A673 (cell line): ENCODE measurements around the gene TLR9. TPM values are rescaled to one million over a fixed set of nuclear protein-coding genes. Genes with fewer than 3 reads are reported as not detected.

Source experiments
- BruUV-seq: library from RNA; stranded (reverse); fragments of 400-500 nt; replicated peaks from 2 replicates; lab custom pipeline; 2021; lab: Mats Ljungman, UMichigan
- CTCF ChIA-PET: fragments of 300-600 bp; sonication (Branson Sonifier 250); formaldehyde crosslinking; loops from one replicate; lab custom pipeline; 2022; ENCODE audit warnings: antibody characterized with exemption; lab: Charles Lee
- POLR2A ChIA-PET: fragments of 300-600 bp; sonication (Branson Sonifier 250); formaldehyde crosslinking; loops from one replicate; lab custom pipeline; 2022; ENCODE audit warnings: antibody characterized with exemption; ENCODE audit not compliant: low non-redundant PET; lab: Charles Lee
- DNase-seq: peaks from one replicate; pipeline ENCODE4 v3.0.0-alpha.2; 2015; ENCODE audit warnings: low spot score
- H3K27ac ChIP-seq: fragments of 200-600 bp; sonication (generic); 2 replicates; pipeline ENCODE4 v1.5.1; 2016; ENCODE audit warnings: mixed run types, low read depth, mild to moderate bottlenecking, mixed read lengths, antibody characterized with exemption, low read length; ENCODE audit not compliant: poor library complexity, severe bottlenecking
- H3K27me3 ChIP-seq: fragments of 200-600 bp; sonication (generic); replicated peaks from 2 replicates; pipeline ENCODE4 v1.6.1; 2017; ENCODE audit warnings: mixed run types, low read depth, mild to moderate bottlenecking, mixed read lengths, antibody characterized with exemption, low read length; ENCODE audit not compliant: insufficient read depth, poor library complexity
- H3K36me3 ChIP-seq: fragments of 200-600 bp; sonication (generic); 2 replicates; pipeline ENCODE4 v1.6.1; 2016; ENCODE audit warnings: mixed run types, mild to moderate bottlenecking, mixed read lengths, antibody characterized with exemption, low read length; ENCODE audit not compliant: insufficient read depth, poor library complexity, severe bottlenecking
- H3K4me1 ChIP-seq: fragments of 200-600 bp; sonication (generic); 2 replicates; pipeline ENCODE4 v1.6.1; 2017; ENCODE audit warnings: mixed run types, mild to moderate bottlenecking, mixed read lengths, antibody characterized with exemption, low read length; ENCODE audit not compliant: insufficient read depth, poor library complexity, severe bottlenecking
- H3K4me3 ChIP-seq: fragments of 200-600 bp; sonication (generic); 2 replicates; pipeline ENCODE4 v1.5.1; 2016; ENCODE audit warnings: low read depth, mixed run types, mild to moderate bottlenecking, mixed read lengths, low read length; ENCODE audit not compliant: poor library complexity, severe bottlenecking
- H3K9me3 ChIP-seq: fragments of 200-600 bp; sonication (generic); 2 replicates; pipeline ENCODE4 v1.6.1; 2016; ENCODE audit warnings: mixed run types, low read depth, mild to moderate bottlenecking, mixed read lengths, antibody characterized with exemption, low read length; ENCODE audit not compliant: poor library complexity, severe bottlenecking
- CTCF ChIP-seq: fragments of 300-800, 200-600 bp; sonication (generic); conservative IDR thresholded peaks from 2 replicates; pipeline ENCODE4 v1.5.1; 2017; ENCODE audit warnings: low read depth, mild to moderate bottlenecking, antibody characterized with exemption, low read length, moderate library complexity, mixed read lengths
- EZH2 ChIP-seq: fragments of 200-600 bp; sonication (generic); IDR thresholded peaks from 2 replicates; pipeline ENCODE4 v1.6.1; 2017; ENCODE audit warnings: borderline replicate concordance, low read depth, mild to moderate bottlenecking, mixed read lengths, antibody characterized with exemption, low read length; ENCODE audit not compliant: poor library complexity, severe bottlenecking
- intact Hi-C: fragments of 100-400 bp; cut with micrococcal nuclease; formaldehyde crosslinking; loops from one replicate; pipeline ENCODE4 v1.10.0; 2022; ENCODE audit not compliant: unreplicated experiment
- total RNA-seq: library from RNA; stranded (reverse); gene quantifications from 2 replicates; pipeline ENCODE4 v1.2.3, GENCODE V29; 2021

TLR9 gene
- total RNA-seq, 1 experiment from 2014 or later, result not detected

- BruUV-seq, result no TSS peak
- ChIA-PET CTCF (no interaction called here), POLR2A (interaction anchor here (0.5 to 0.6 kb wide), 3 partner anchors 8 to 831 kb away, joined by 3 to 5 read pairs (median 3); no protein-coding TSS in a partner anchor)
- intact Hi-C loops, result no loop called here
- no peaks in the 10 kb centered on the region for H3K27me3 ChIP-seq
- TF ChIP-seq EZH2 (no peak), CTCF (no peak)
- no peaks in the 10 kb centered on the region for H3K4me1 ChIP-seq
- H3K4me3 ChIP-seq, result no peak overlapping the region
- H3K36me3 ChIP-seq, result peaks cover 35% of the 10 kb centered on the region
- H3K9me3 ChIP-seq, result no peaks in the 10 kb centered on the region
- H3K27ac ChIP-seq, result no peak overlapping the region
- DNase-seq, result no peak
Measured at GRCh38 chr3:52202384-52203077, 22.9 kb downstream of the TLR9 start.

GRCh38 chr3:52200981-52201679 lies 24.3 kb downstream of the TLR9 start:
- BruUV-seq, result no TSS peak
- intact Hi-C loops, result no loop called here
- Histone ChIP-seq H3K4me3 (no peak overlapping the region), H3K27ac (no peak overlapping the region), H3K27me3 (no peaks in the 10 kb centered on the region), H3K9me3 (no peaks in the 10 kb centered on the region), H3K4me1 (no peaks in the 10 kb centered on the region), H3K36me3 (peaks cover 26% of the 10 kb centered on the region)
- CTCF ChIA-PET, result no interaction called here
- POLR2A ChIA-PET, result no interaction called here
- TF ChIP-seq EZH2, result no peak
- no peak for TF ChIP-seq CTCF
- DNase-seq, result no peak

- peak overlapping the region; percentile 75 for H3K27ac ChIP-seq
Measured at GRCh38 chr3:52198643-52199608, 26.5 kb downstream of the TLR9 start.

More at GRCh38 chr3:52198643-52199608, 26.5 kb downstream of the TLR9 start:
- TSS peak; percentile 56 for BruUV-seq
- Histone ChIP-seq H3K36me3 (peaks cover 8% of the 10 kb centered on the region), H3K4me3 (peak overlapping the region; percentile 75), H3K4me1 (no peaks in the 10 kb centered on the region), H3K27me3 (no peaks in the 10 kb centered on the region), H3K9me3 (no peaks in the 10 kb centered on the region)
- TF ChIP-seq CTCF (no peak), EZH2 (no peak)
- no peak for DNase-seq
- ChIA-PET POLR2A (no interaction called here), CTCF (no interaction called here)
- intact Hi-C loops, result no loop called here
